ENCODE data around the gene FOCAD.

The FOCAD gene

GRCh38 chr9:20740929-20741582, 57.0 kb downstream of the FOCAD start:
- CTCF ChIA-PET, result no interaction called here
- peaks cover 0 to 19% of the 10 kb centered on the region in 2 experiments; a peak in 1 of 3 replicates for H3K36me3 ChIP-seq (ENCODE audit: control insufficient read depth in 2 of 2, insufficient read depth in 1 of 2, low read length in 2 of 2)
- peak; percentile 91 for TF ChIP-seq ZNF211 (tag by site-specific recombination; IDR thresholded peaks at IDR 0.05; ENCODE audit: low read depth)
- no peak for TF ChIP-seq GLI2 (tag by site-specific recombination; IDR thresholded peaks at IDR 0.05; ENCODE audit: borderline replicate concordance, low read depth)
- no peaks in the 10 kb centered on the region for H3K9me3 ChIP-seq (ENCODE audit: control insufficient read depth, insufficient read depth, low read depth, low read length)
- POLR2A ChIA-PET, result no interaction called here
- H3K27ac ChIP-seq (ENCODE audit: extremely low read depth, low read depth, low read length), result no peak overlapping the region
- 0 out of 2 replicates have a peak, but pooled peaks cover 2% of the 10 kb centered on the region for H3K4me1 ChIP-seq (ENCODE audit: control insufficient read depth, insufficient read depth, low read length)
- H3K4me3 ChIP-seq (ENCODE audit: low read depth, low read length), result no peak overlapping the region

- TF ChIP-seq ZNF391 (tag by site-specific recombination; IDR thresholded peaks at IDR 0.05; ENCODE audit: borderline replicate concordance, low read depth), result no peak
- no peak for TF ChIP-seq ZFP41 (tag by site-specific recombination; IDR thresholded peaks at IDR 0.05; ENCODE audit: borderline replicate concordance)
- no peak for TF ChIP-seq ZNF580 (tag by site-specific recombination; IDR thresholded peaks at IDR 0.05)
- no peak for TF ChIP-seq ZNF132 (tag by site-specific recombination; IDR thresholded peaks at IDR 0.05; ENCODE audit: borderline replicate concordance)
- no peak for TF ChIP-seq SP2 (tag by site-specific recombination; IDR thresholded peaks at IDR 0.05)
- no peak for TF ChIP-seq GLIS1 (tag by site-specific recombination; IDR thresholded peaks at IDR 0.05)
- no peak for TF ChIP-seq KLF16 (tag by site-specific recombination; IDR thresholded peaks at IDR 0.05)
- no peak for TF ChIP-seq ZNF248 (tag by site-specific recombination; IDR thresholded peaks at IDR 0.05)
- no peak for TF ChIP-seq PRDM6 (tag by site-specific recombination; IDR thresholded peaks at IDR 0.05)
- TF ChIP-seq ZNF658 (tag by site-specific recombination; IDR thresholded peaks at IDR 0.05), result no peak
- TF ChIP-seq PRDM1 (tag by site-specific recombination; IDR thresholded peaks at IDR 0.05), result no peak
- TF ChIP-seq HIC1 (tag by site-specific recombination; IDR thresholded peaks at IDR 0.05), result no peak
- no peak for TF ChIP-seq ZNF501 (tag by site-specific recombination; IDR thresholded peaks at IDR 0.05)
- TF ChIP-seq ZNF366 (tag by site-specific recombination; conservative IDR thresholded peaks at IDR 0.05), result no peak
- no peak for TF ChIP-seq SCRT1 (tag by site-specific recombination; IDR thresholded peaks at IDR 0.05; ENCODE audit: borderline replicate concordance)
- no peak for TF ChIP-seq SETDB1 (IDR thresholded peaks at IDR 0.05; ENCODE audit: insufficient read length, low read length)
- TF ChIP-seq IKZF3 (tag by site-specific recombination; IDR thresholded peaks at IDR 0.05), result no peak
- CTCF ChIA-PET, result interaction anchor here (0.8 kb wide), 1 partner anchor 118 kb away, joined by 4 read pairs; no protein-coding TSS in a partner anchor
- no peak overlapping the region for H3K27ac ChIP-seq (ENCODE audit: extremely low read depth, low read depth, low read length)
- H3K9me3 ChIP-seq (ENCODE audit: control insufficient read depth, insufficient read depth, low read depth, low read length), result no peaks in the 10 kb centered on the region
- H3K36me3 ChIP-seq (ENCODE audit: control insufficient read depth in 2 of 2, insufficient read depth in 1 of 2, low read length in 2 of 2), result peaks cover 0 to 19% of the 10 kb centered on the region in 2 experiments; a peak in 1 of 3 replicates
- no peak overlapping the region for H3K4me3 ChIP-seq (ENCODE audit: low read depth, low read length)
- POLR2A ChIA-PET, result no interaction called here
- 0 out of 2 replicates have a peak, but pooled peaks cover 4% of the 10 kb centered on the region for H3K4me1 ChIP-seq (ENCODE audit: control insufficient read depth, insufficient read depth, low read length)
These were observed 58.8 kb downstream of the FOCAD start for GRCh38 chr9:20742833-20743232.

Data from HEK293 (cell line).